Endodermal cell (in vitro differentiated cells): ENCODE data around the gene SAXO2. TPM values are rescaled to one million over a fixed set of nuclear protein-coding genes. Genes with fewer than 3 reads are reported as not detected.
"Not testable (repeated sequence)": the region's sequence is repeated elsewhere in the genome, so short reads cannot be mapped to it uniquely, and the experiment has no call there.

Experiments used
- DNase-seq: peaks from one replicate; pipeline ENCODE4 v3.0.0-alpha.2; 2017
- H3K27ac ChIP-seq: 2 replicates; pipeline ENCODE4 v1.5.1; 2013; ENCODE audit warnings: mild to moderate bottlenecking, low read depth, low read length, moderate library complexity
- H3K27me3 ChIP-seq: 2 replicates; pipeline ENCODE4 v1.6.1; 2013; ENCODE audit warnings: mild to moderate bottlenecking, low read length, moderate library complexity; ENCODE audit not compliant: insufficient read depth, control insufficient read depth, poor library complexity, severe bottlenecking
- H3K36me3 ChIP-seq: 2 replicates; pipeline ENCODE4 v1.7.0; 2013; ENCODE audit warnings: mild to moderate bottlenecking, low read length, moderate library complexity; ENCODE audit not compliant: control insufficient read depth, insufficient read depth
- H3K4me1 ChIP-seq: one replicate; pipeline ENCODE4 v1.7.0; 2013; ENCODE audit warnings: low read length; ENCODE audit not compliant: control insufficient read depth, insufficient read depth
- H3K4me3 ChIP-seq: 2 replicates; pipeline ENCODE4 v1.5.1; 2013; ENCODE audit warnings: mild to moderate bottlenecking, low read length, moderate library complexity
- H3K9ac ChIP-seq: 2 replicates; pipeline ENCODE4 v1.6.1; 2013; ENCODE audit warnings: mild to moderate bottlenecking, low read length, moderate library complexity; ENCODE audit not compliant: poor library complexity, severe bottlenecking; ENCODE audit errors: extremely low read depth
- H3K9me3 ChIP-seq: 2 replicates; pipeline ENCODE4 v1.6.1; 2013; ENCODE audit warnings: mild to moderate bottlenecking, low read length, moderate library complexity; ENCODE audit not compliant: control insufficient read depth
- H3K27ac Mint-ChIP-seq: 2 replicates; pipeline ENCODE4 v1.8.0; 2020; ENCODE audit warnings: mixed read lengths
- H3K27me3 Mint-ChIP-seq: 2 replicates; pipeline ENCODE4 v1.8.0; 2021; ENCODE audit warnings: mild to moderate bottlenecking, mixed read lengths; ENCODE audit not compliant: insufficient read depth
- H3K36me3 Mint-ChIP-seq: 2 replicates; pipeline ENCODE4 v1.8.0; 2020; ENCODE audit warnings: low read depth, mixed read lengths
- H3K4me1 Mint-ChIP-seq: 2 replicates; pipeline ENCODE4 v1.8.0; 2020; ENCODE audit warnings: mixed read lengths
- H3K4me3 Mint-ChIP-seq: 2 replicates; pipeline ENCODE4 v1.8.0; 2020; ENCODE audit warnings: mild to moderate bottlenecking, moderate library complexity, mixed read lengths
- H3K9me3 Mint-ChIP-seq: 2 replicates; pipeline ENCODE4 v1.8.0; 2020; ENCODE audit warnings: mild to moderate bottlenecking, mixed read lengths
- WGBS, 2 experiments: methylation state at CpG; one replicate each; pipeline versions ENCODE4 v1.1.5 to v1.1.7; 2013; ENCODE audit warnings: missing lambda C conversion rate in 2 of 2, mixed read lengths in 1 of 2; ENCODE audit not compliant: insufficient coverage in 1 of 2, insufficient read length in 1 of 2; 5-methylcytosine and 5-hydroxymethylcytosine counted together
- long read RNA-seq, 4 experiments: library from polyadenylated mRNA in 2 of 4; library from RNA in 1 of 4; library from capped mRNA in 1 of 4; stranded (forward) in 3 of 4; unstranded in 1 of 4; transcript quantifications; one replicate each; pipeline ENCODE4 v2.0.0, GENCODE V29; 2020 to 2021; ENCODE audit warnings: inconsistent platforms in 1 of 4
- polyA plus RNA-seq, 2 experiments: library from polyadenylated mRNA; stranded (reverse); fragments of 50-300 nt; gene quantifications; one replicate each; pipeline ENCODE4 v1.2.3, GENCODE V29; 2013
- total RNA-seq, 2 donors: library from RNA; stranded (reverse); fragmentation: NEBNext Ultra II Directional in 1 of 2; extraction: Animal tissue kit (Norgen Biotek cat#: 25700) in 1 of 2; gene quantifications; 2 replicates in 1 of 2; 3 replicates in 1 of 2; pipeline ENCODE4 v1.2.1, GENCODE V29; 2021
- TF ChIP-seq, protein P1 (sequence below): fragments of 200-600 bp; sonication (generic); conservative IDR thresholded peaks from 2 replicates; pipeline ENCODE4 v1.5.0; 2021; ENCODE audit warnings: antibody characterized with exemption, mild to moderate bottlenecking

Gene SAXO2
- 10 to 100 TPM; 17.6 to 23.9 TPM for total RNA-seq
- polyA plus RNA-seq (2013, experiment 1 of 2) = 5.3 TPM
- polyA plus RNA-seq (2013, experiment 2 of 2) = 2.2 TPM
- long read RNA-seq, experiment 1, partial matches to known transcripts = 0 of 7 reads
- long read RNA-seq, experiment 1, other reads (novel, unspliced or antisense) = 4 of 7 reads
- long read RNA-seq, experiment 2, partial matches to known transcripts = 3 of 16 reads
- long read RNA-seq, experiment 2, other reads (novel, unspliced or antisense) = 11 of 16 reads
- long read RNA-seq, experiment 3, partial matches to known transcripts = 1 of 14 reads
- long read RNA-seq, experiment 3, other reads (novel, unspliced or antisense) = 13 of 14 reads
- long read RNA-seq, experiment 4, partial matches to known transcripts = 1 of 5 reads
- long read RNA-seq, experiment 4, other reads (novel, unspliced or antisense) = 4 of 5 reads

GRCh38 chr15:82262422-82263026 is at the start of gene SAXO2, which contains the start of gene EFL1:
Gene SAXO2, plus strand, starts transcription at chr15:82262818. Its CDS starts 62 bp downstream, at chr15:82262880.
Gene EFL1, minus strand, starts transcription at chr15:82262734. Its CDS starts 956 bp downstream, at chr15:82261778.
- DNase-seq = peak; percentile 97
- Histone ChIP-seq H3K27ac (peak within 1 kb of the TSS; percentile 45), H3K9ac (peak within 1 kb of the TSS; percentile 84), H3K27me3 (no peaks in the 10 kb centered on the region), H3K4me3 (peak within 1 kb of the TSS; percentile 90), H3K9me3 (no peaks in the 10 kb centered on the region), H3K4me1 (peaks cover 7% of the 10 kb centered on the region), H3K36me3 (peaks cover 32% of the 10 kb centered on the region)
- Mint-ChIP-seq H3K4me1 (peaks cover 53% of the 10 kb centered on the region), H3K4me3 (peak within 1 kb of the TSS; percentile 91), H3K36me3 (peaks cover 22% of the 10 kb centered on the region), H3K9me3 (no peaks in the 10 kb centered on the region), H3K27ac (peak within 1 kb of the TSS; percentile 99), H3K27me3 (no peaks in the 10 kb centered on the region)
- TF ChIP-seq, protein P1, sequence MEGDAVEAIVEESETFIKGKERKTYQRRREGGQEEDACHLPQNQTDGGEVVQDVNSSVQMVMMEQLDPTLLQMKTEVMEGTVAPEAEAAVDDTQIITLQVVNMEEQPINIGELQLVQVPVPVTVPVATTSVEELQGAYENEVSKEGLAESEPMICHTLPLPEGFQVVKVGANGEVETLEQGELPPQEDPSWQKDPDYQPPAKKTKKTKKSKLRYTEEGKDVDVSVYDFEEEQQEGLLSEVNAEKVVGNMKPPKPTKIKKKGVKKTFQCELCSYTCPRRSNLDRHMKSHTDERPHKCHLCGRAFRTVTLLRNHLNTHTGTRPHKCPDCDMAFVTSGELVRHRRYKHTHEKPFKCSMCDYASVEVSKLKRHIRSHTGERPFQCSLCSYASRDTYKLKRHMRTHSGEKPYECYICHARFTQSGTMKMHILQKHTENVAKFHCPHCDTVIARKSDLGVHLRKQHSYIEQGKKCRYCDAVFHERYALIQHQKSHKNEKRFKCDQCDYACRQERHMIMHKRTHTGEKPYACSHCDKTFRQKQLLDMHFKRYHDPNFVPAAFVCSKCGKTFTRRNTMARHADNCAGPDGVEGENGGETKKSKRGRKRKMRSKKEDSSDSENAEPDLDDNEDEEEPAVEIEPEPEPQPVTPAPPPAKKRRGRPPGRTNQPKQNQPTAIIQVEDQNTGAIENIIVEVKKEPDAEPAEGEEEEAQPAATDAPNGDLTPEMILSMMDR = no peak
- 0 to 4% methylated on average over 9 to 57 of the region's 57 CpGs for WGBS, 2 experiments

DNA sequence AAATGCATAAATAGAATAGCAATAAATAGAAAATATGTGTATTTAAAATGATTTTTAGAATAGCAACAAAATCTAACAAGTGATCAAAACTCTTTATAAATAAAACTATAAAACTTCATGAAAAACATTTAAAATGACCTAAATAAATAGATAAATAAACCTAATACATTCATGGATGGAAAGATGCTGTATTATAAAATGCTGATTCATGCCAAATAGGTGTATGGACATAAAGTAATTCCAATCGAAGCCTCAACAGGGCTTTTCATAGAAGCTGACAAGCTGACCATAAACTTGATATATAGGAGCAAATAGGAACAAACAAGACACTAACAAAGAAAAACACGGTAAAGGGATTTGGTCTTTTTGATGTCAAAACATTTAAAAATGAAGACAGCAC is 46.5 kb upstream of the SAXO2 start:
- H3K4me1 ChIP-seq, H3K27me3 ChIP-seq, H3K4me1 Mint-ChIP-seq, H3K4me3 Mint-ChIP-seq, H3K9me3 ChIP-seq, H3K9ac ChIP-seq, H3K27me3 Mint-ChIP-seq, DNase-seq, H3K9me3 Mint-ChIP-seq, H3K27ac ChIP-seq, H3K4me3 ChIP-seq, H3K27ac Mint-ChIP-seq: not testable (repeated sequence)
- peaks cover 39% of the 10 kb centered on the region for H3K36me3 Mint-ChIP-seq
- H3K36me3 ChIP-seq = peaks cover 66% of the 10 kb centered on the region
- WGBS, 2 experiments = 60 to 93% methylated on average over 1 of the region's 2 CpGs

DNA sequence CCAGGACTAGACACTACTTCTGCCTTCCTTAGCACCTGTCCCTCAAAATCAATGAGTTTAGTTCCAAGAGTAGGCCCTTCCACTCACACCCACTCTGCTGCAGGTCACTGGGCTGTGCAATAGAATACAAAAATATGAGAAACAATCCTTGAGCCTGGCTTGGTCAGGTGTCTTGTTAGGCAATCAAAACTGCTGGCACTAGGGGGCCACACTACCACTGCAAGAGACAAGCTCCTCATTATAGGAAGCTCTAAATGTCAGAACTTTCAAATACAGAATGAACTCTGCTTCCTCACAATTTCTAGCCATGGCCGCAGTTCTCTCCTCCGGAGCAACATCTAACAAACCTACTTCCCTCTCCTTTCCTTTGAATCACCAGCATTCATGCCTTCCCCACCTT is 41.1 kb upstream of the SAXO2 start:
- DNase-seq = peak; percentile 71
- WGBS, 2 experiments = 90 to 93% methylated on average over 2 of the region's 2 CpGs

More for the DNA sequence above, 41.1 kb upstream of the SAXO2 start:
- H3K36me3 ChIP-seq = peaks cover 56% of the 10 kb centered on the region
- not testable (repeated sequence) for H3K4me3 Mint-ChIP-seq, H3K27me3 ChIP-seq, H3K4me1 ChIP-seq, H3K4me1 Mint-ChIP-seq, H3K4me3 ChIP-seq, H3K9ac ChIP-seq, H3K27ac ChIP-seq, H3K9me3 Mint-ChIP-seq, H3K9me3 ChIP-seq, H3K27me3 Mint-ChIP-seq
- H3K36me3 Mint-ChIP-seq = peaks cover 39% of the 10 kb centered on the region
- TF ChIP-seq, protein P1 = peak; percentile 74
- H3K27ac Mint-ChIP-seq = peak overlapping the region; percentile 57
